Fibroblast of lung (primary cell): ENCODE results near the gene PPP3R2. TPM values are rescaled to one million over a fixed set of nuclear protein-coding genes. Genes with fewer than 3 reads are reported as not detected.

Source experiments
- DNase-seq, 2 donors: peaks; one replicate each; pipeline versions ENCODE4 v3.0.0 to v3.0.0-alpha.2; 2010; ENCODE audit warnings: low read depth in 2 of 2
- H2AFZ ChIP-seq: 2 replicates; pipeline ENCODE4 v1.5.1; 2012; ENCODE audit warnings: low read length, control low read depth, inconsistent platforms
- H3K27ac ChIP-seq: 2 replicates; pipeline ENCODE4 v1.5.1; 2011; ENCODE audit warnings: low read length, control low read depth; ENCODE audit not compliant: insufficient read depth
- H3K27me3 ChIP-seq: 2 replicates; pipeline ENCODE4 v1.5.1; 2011; ENCODE audit warnings: mild to moderate bottlenecking, low read length; ENCODE audit not compliant: control insufficient read depth, insufficient read depth
- H3K36me3 ChIP-seq: 2 replicates; pipeline ENCODE4 v1.5.1; 2011; ENCODE audit warnings: low read length; ENCODE audit not compliant: control insufficient read depth, insufficient read depth
- H3K4me1 ChIP-seq: 2 replicates; pipeline ENCODE4 v1.5.1; 2011; ENCODE audit warnings: low read length; ENCODE audit not compliant: control insufficient read depth, insufficient read depth; ENCODE audit errors: extremely low read depth
- H3K4me2 ChIP-seq: 2 replicates; pipeline ENCODE4 v1.5.1; 2011; ENCODE audit warnings: low read length, control low read depth; ENCODE audit not compliant: insufficient read depth; ENCODE audit errors: extremely low read depth
- H3K4me3 ChIP-seq, 4 experiments: fragments of 200-600 bp in 1 of 4; sonication (generic) in 1 of 4; replicated peaks in 1 of 4; 2 replicates each; pipeline ENCODE4 v1.5.1; 2011 to 2016; ENCODE audit warnings: low read length in 4 of 4, low read depth in 3 of 4, mild to moderate bottlenecking in 3 of 4, control low read depth in 2 of 4, inconsistent platforms in 1 of 4, mixed read lengths in 1 of 4; ENCODE audit not compliant: insufficient read depth in 1 of 4; ENCODE audit errors: control extremely low read depth in 1 of 4
- H3K79me2 ChIP-seq: 2 replicates; pipeline ENCODE4 v1.5.1; 2012; ENCODE audit warnings: mild to moderate bottlenecking, low read length, inconsistent platforms; ENCODE audit not compliant: control insufficient read depth, insufficient read depth
- H3K9ac ChIP-seq: 2 replicates; pipeline ENCODE4 v1.5.1; 2011; ENCODE audit warnings: mild to moderate bottlenecking, low read length, control low read depth; ENCODE audit not compliant: insufficient read depth
- H3K9me3 ChIP-seq: 2 replicates; pipeline ENCODE4 v1.5.1; 2012; ENCODE audit warnings: low read depth, low read length; ENCODE audit not compliant: control insufficient read depth, insufficient read depth
- H4K20me1 ChIP-seq: 2 replicates; pipeline ENCODE4 v1.5.1; 2011; ENCODE audit warnings: low read length; ENCODE audit not compliant: control insufficient read depth, insufficient read depth; ENCODE audit errors: extremely low read depth
- CTCF ChIP-seq, 2 donors: IDR thresholded peaks in 1 of 2; conservative IDR thresholded peaks in 1 of 2; 1 replicate in 1 of 2; 2 replicates in 1 of 2; pipeline ENCODE4 v1.5.1; 2011 to 2012; ENCODE audit warnings: low read length in 2 of 2, control low read depth in 1 of 2, inconsistent platforms in 1 of 2, low read depth in 1 of 2, mild to moderate bottlenecking in 1 of 2
- EZH2 ChIP-seq: IDR thresholded peaks from 2 replicates; pipeline ENCODE4 v1.5.1; 2012; ENCODE audit warnings: low read length, control low read depth, mild to moderate bottlenecking; ENCODE audit errors: missing control alignments
- polyA plus RNA-seq, 2 donors: library from polyadenylated mRNA; depleted of rRNA in 1 of 2; stranded (reverse) in 1 of 2; unstranded in 1 of 2; fragments of >200 nt; gene quantifications; 2 replicates each; pipeline ENCODE4 v1.2.1, GENCODE V29; 2011 to 2012; ENCODE audit warnings: missing spikeins in 1 of 2
- total RNA-seq: library from RNA; depleted of rRNA; stranded (reverse); fragments of >200 nt; gene quantifications from 2 replicates; pipeline ENCODE4 v1.2.1, GENCODE V29; 2014

PPP3R2 gene
- total and polyA plus RNA-seq, 2 donors (not counting 1 experiment from before 2014, with no cell fraction given): not detected

- peaks cover 3% of the 10 kb centered on the region for H3K36me3 ChIP-seq
- no peak overlapping the region for H2AFZ ChIP-seq
- no peak overlapping the region for H3K27ac ChIP-seq
- H3K9me3 ChIP-seq: no peaks in the 10 kb centered on the region
- H3K9ac ChIP-seq: no peak overlapping the region
- no peak for DNase-seq
- H3K4me2 ChIP-seq: no peak overlapping the region
- H4K20me1 ChIP-seq: no peaks in the 10 kb centered on the region
- no peaks in the 10 kb centered on the region for H3K79me2 ChIP-seq
- no peaks in the 10 kb centered on the region for H3K4me1 ChIP-seq
- H3K4me3 ChIP-seq: no peak overlapping the region
- TF ChIP-seq CTCF (conservative IDR thresholded peaks at IDR 0.05 in 1 of 2, IDR thresholded peaks at IDR 0.05 in 1 of 2; ENCODE audit: low read depth in 1 of 2, low read length in 2 of 2) (no peak), EZH2 (no peak)
- no peaks in the 10 kb centered on the region for H3K27me3 ChIP-seq
Observed at GRCh38 chr9:101564252-101564651, 30.5 kb downstream of the PPP3R2 start.

- no peaks in the 10 kb centered on the region for H3K79me2 ChIP-seq
Observed at GRCh38 chr9:101562966-101563365, 31.8 kb downstream of the PPP3R2 start.

GRCh38 chr9:101561740-101562139 lies 33.0 kb downstream of the PPP3R2 start:
- H4K20me1 ChIP-seq: no peaks in the 10 kb centered on the region
- no peak overlapping the region for H2AFZ ChIP-seq
- H3K79me2 ChIP-seq: no peaks in the 10 kb centered on the region

More at GRCh38 chr9:101562966-101563365, 31.8 kb downstream of the PPP3R2 start:
- TF ChIP-seq CTCF (conservative IDR thresholded peaks at IDR 0.05 in 1 of 2, IDR thresholded peaks at IDR 0.05 in 1 of 2; ENCODE audit: low read depth in 1 of 2, low read length in 2 of 2): no peak
- no peak for TF ChIP-seq EZH2
- Histone ChIP-seq H2AFZ (no peak overlapping the region), H3K27ac (no peak overlapping the region), H3K36me3 (peaks cover 3% of the 10 kb centered on the region), H3K4me1 (no peaks in the 10 kb centered on the region), H4K20me1 (no peaks in the 10 kb centered on the region), H3K9me3 (no peaks in the 10 kb centered on the region), H3K9ac (no peak overlapping the region), H3K27me3 (no peaks in the 10 kb centered on the region), H3K4me2 (no peak overlapping the region), H3K4me3 (no peak overlapping the region)
- DNase-seq: no peak

More at GRCh38 chr9:101561740-101562139, 33.0 kb downstream of the PPP3R2 start:
- no peak for DNase-seq
- TF ChIP-seq CTCF (conservative IDR thresholded peaks at IDR 0.05 in 1 of 2, IDR thresholded peaks at IDR 0.05 in 1 of 2; ENCODE audit: low read depth in 1 of 2, low read length in 2 of 2): no peak
- no peak for TF ChIP-seq EZH2
- Histone ChIP-seq H3K27me3 (no peaks in the 10 kb centered on the region), H3K9me3 (no peaks in the 10 kb centered on the region), H3K9ac (no peak overlapping the region), H3K36me3 (peaks cover 3% of the 10 kb centered on the region), H3K4me2 (no peak overlapping the region), H3K27ac (no peak overlapping the region), H3K4me1 (no peaks in the 10 kb centered on the region), H3K4me3 (no peak overlapping the region)
